ENCODE results near the gene ACY1. TPM values are rescaled to one million over a fixed set of nuclear protein-coding genes. Genes with fewer than 3 reads are reported as not detected.

ACY1 gene
- total and polyA plus RNA-seq, 12 donors = 18.7 to 45.6 (median 25.0) TPM

- WGBS, 2 donors = 80 to 83% methylated on average over 2 of the region's 2 CpGs
- no peak for ATAC-seq
- H3K4me1 ChIP-seq = peaks cover 6 to 26% (median 16%) of the 10 kb centered on the region in 9 donors
- H3K9me3 ChIP-seq = no peaks in the 10 kb centered on the region
- TF ChIP-seq, protein P1, sequence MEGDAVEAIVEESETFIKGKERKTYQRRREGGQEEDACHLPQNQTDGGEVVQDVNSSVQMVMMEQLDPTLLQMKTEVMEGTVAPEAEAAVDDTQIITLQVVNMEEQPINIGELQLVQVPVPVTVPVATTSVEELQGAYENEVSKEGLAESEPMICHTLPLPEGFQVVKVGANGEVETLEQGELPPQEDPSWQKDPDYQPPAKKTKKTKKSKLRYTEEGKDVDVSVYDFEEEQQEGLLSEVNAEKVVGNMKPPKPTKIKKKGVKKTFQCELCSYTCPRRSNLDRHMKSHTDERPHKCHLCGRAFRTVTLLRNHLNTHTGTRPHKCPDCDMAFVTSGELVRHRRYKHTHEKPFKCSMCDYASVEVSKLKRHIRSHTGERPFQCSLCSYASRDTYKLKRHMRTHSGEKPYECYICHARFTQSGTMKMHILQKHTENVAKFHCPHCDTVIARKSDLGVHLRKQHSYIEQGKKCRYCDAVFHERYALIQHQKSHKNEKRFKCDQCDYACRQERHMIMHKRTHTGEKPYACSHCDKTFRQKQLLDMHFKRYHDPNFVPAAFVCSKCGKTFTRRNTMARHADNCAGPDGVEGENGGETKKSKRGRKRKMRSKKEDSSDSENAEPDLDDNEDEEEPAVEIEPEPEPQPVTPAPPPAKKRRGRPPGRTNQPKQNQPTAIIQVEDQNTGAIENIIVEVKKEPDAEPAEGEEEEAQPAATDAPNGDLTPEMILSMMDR (IDR thresholded peaks at IDR 0.05) = no peak
- no peak overlapping the region for H3K4me3 ChIP-seq
- no peak overlapping the region for H3K27ac ChIP-seq
- intact Hi-C loops (cut with DNase I) = loop anchor here (2.0 to 10.0 kb wide), 9 partner anchors 52 to 342 kb away; partner anchors contain the start of gene GLYCTK (in 1 of the 10)
- DNase-seq = no peak
- no peaks in the 10 kb centered on the region for H3K27me3 ChIP-seq
- peaks cover 0 to 2% (median 1%) of the 10 kb centered on the region in 9 donors for H3K36me3 ChIP-seq
Observed at GRCh38 chr3:51999846-52000245, 16.5 kb downstream of the ACY1 start.

DNA sequence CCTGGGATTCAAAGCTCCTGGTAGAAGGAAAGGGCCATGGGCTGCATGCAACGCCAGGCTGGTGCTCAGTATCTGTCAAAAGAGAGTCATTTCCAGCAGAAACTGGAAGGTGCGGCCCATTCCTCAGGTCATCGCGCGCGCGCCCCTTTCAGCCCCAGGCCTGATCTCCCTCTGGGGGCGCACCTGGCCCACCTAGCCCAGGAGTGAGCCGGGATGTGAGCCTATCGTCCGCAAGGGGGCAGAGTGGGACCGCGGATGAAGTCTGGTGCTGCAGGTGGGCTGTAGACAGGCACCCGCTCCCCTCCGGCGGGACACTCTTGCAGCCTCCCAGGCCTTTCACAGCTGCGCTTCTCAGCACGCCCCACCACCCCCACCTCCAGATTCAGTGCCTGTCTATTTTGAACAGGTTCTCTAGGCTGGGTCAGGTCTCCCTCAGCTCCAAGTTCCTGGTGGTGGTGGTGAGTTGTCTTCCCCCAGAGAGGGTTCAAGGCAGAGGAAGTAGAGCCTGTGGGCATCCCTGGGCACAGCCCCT lies 18.2 kb downstream of the ACY1 start:
- peak; percentile 76 to 80 for DNase-seq
- Histone ChIP-seq H3K27me3 (no peaks in the 10 kb centered on the region), H3K4me3 (no peak overlapping the region), H3K9me3 (no peaks in the 10 kb centered on the region), H3K27ac (no peak overlapping the region), H3K36me3 (no peaks in the 10 kb centered on the region), H3K4me1 (peaks cover 22 to 36% (median 29%) of the 10 kb centered on the region in 9 donors)
- 2 to 5% methylated on average over 18 of the region's 18 CpGs for WGBS, 2 donors
- ATAC-seq = peak; percentile 37 to 72 (median 62)
- intact Hi-C loops (cut with DNase I) = loop anchor here (1.0 to 10.0 kb wide), 9 partner anchors 51 to 341 kb away; no protein-coding TSS in a partner anchor
- TF ChIP-seq, protein P1 (IDR thresholded peaks at IDR 0.05) = peak; percentile 76 to 96 (median 90)

GRCh38 chr3:52002748-52003147 lies 19.4 kb downstream of the ACY1 start:
- Histone ChIP-seq H3K9me3 (no peaks in the 10 kb centered on the region), H3K4me3 (no peak overlapping the region), H3K27ac (no peak overlapping the region), H3K27me3 (no peaks in the 10 kb centered on the region), H3K4me1 (peaks cover 22 to 49% (median 40%) of the 10 kb centered on the region in 9 donors), H3K36me3 (no peaks in the 10 kb centered on the region)
- TF ChIP-seq, protein P1 (IDR thresholded peaks at IDR 0.05) = no peak
- ATAC-seq = no peak
- WGBS, 2 donors = 72 to 75% methylated on average over 6 of the region's 6 CpGs
- peak in 1 of 2 donors; percentile 2 for DNase-seq
- intact Hi-C loops (cut with DNase I) = loop anchor here (1.0 to 10.0 kb wide), 9 partner anchors 50 to 340 kb away; no protein-coding TSS in a partner anchor

- Histone ChIP-seq H3K4me1 (peaks cover 22 to 52% (median 40%) of the 10 kb centered on the region in 9 donors), H3K9me3 (no peaks in the 10 kb centered on the region), H3K36me3 (no peaks in the 10 kb centered on the region), H3K27ac (peak overlapping the region in 8 of 10 donors; percentile 56 to 83 (median 70)), H3K27me3 (no peaks in the 10 kb centered on the region), H3K4me3 (no peak overlapping the region)
- DNase-seq (peak; percentile 60 to 72), ATAC-seq (peak; percentile 68 to 84 (median 76))
- WGBS, 2 donors = 40 to 47% methylated on average over 16 of the region's 16 CpGs
- TF ChIP-seq, protein P1 (IDR thresholded peaks at IDR 0.05) = peak; percentile 45 to 85 (median 75)
- intact Hi-C loops (cut with DNase I) = loop anchor here (1.0 to 10.0 kb wide), 12 partner anchors 48 to 338 kb away; no protein-coding TSS in a partner anchor
Observed at GRCh38 chr3:52004163-52004787, 20.9 kb downstream of the ACY1 start.
